Ishikawa (cell line): ENCODE measurements around the gene APLF.

Source experiments
- CEBPB ChIP-seq: IDR thresholded peaks from 2 replicates; pipeline ENCODE4 v1.6.1; 2012
- CREB1 ChIP-seq: IDR thresholded peaks from 2 replicates; pipeline ENCODE4 v1.6.1; 2012; ENCODE audit warnings: low read depth
- EGR1 ChIP-seq: IDR thresholded peaks from 2 replicates; pipeline ENCODE4 v1.6.1; 2012
- EP300 ChIP-seq: IDR thresholded peaks from 2 replicates; pipeline ENCODE4 v1.6.1; 2012; ENCODE audit warnings: borderline replicate concordance
- NFIC ChIP-seq: IDR thresholded peaks from 2 replicates; pipeline ENCODE4 v1.6.1; 2012
- RAD21 ChIP-seq: IDR thresholded peaks from 2 replicates; pipeline ENCODE4 v1.6.1; 2012; ENCODE audit warnings: low read depth
- TAF1 ChIP-seq: IDR thresholded peaks from 2 replicates; pipeline ENCODE4 v1.6.1; 2012; ENCODE audit warnings: low read depth, mild to moderate bottlenecking
- TCF12 ChIP-seq: IDR thresholded peaks from 2 replicates; pipeline ENCODE4 v1.6.1; 2012; ENCODE audit warnings: low read depth
- TEAD4 ChIP-seq: IDR thresholded peaks from 2 replicates; pipeline ENCODE4 v1.6.1; 2012
- ZBTB7A ChIP-seq: IDR thresholded peaks from 2 replicates; pipeline ENCODE4 v1.6.1; 2012; ENCODE audit warnings: low read depth
- TF ChIP-seq, protein P1 (sequence below): IDR thresholded peaks from 2 replicates; pipeline ENCODE4 v1.6.1; 2012
- TF ChIP-seq, protein P2 (sequence below): IDR thresholded peaks from 2 replicates; pipeline ENCODE4 v1.6.1; 2012; ENCODE audit warnings: low read depth, mild to moderate bottlenecking
- TF ChIP-seq, protein P3 (sequence below): IDR thresholded peaks from 2 replicates; pipeline ENCODE4 v1.6.1; 2012

DNA sequence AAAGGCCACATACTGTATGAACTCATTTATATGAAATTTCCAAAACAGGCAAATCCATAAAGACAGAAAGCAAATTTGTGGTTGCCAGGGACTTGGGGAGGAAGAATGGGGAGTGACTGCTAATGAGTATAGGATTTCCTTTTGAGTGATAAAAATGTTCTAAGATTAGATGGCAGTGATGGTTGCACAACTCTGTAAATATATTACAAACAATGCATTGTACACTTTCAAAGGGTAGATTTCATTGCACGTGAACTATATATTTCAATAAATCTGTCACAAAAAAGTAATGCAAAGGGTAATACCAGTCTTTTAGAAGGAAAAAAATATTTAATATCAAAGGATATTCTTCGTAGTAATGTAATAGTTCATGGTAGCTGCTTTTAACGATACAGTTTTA lies 112.3 kb downstream of the APLF start:
- TF ChIP-seq ZBTB7A: no peak
- no peak for TF ChIP-seq TCF12
- no peak for TF ChIP-seq CEBPB
- TF ChIP-seq EP300: no peak
- TF ChIP-seq CREB1: no peak
- TF ChIP-seq NFIC: no peak
- no peak for TF ChIP-seq TAF1
- TF ChIP-seq RAD21: no peak
- TF ChIP-seq EGR1: no peak
- TF ChIP-seq, protein P1, sequence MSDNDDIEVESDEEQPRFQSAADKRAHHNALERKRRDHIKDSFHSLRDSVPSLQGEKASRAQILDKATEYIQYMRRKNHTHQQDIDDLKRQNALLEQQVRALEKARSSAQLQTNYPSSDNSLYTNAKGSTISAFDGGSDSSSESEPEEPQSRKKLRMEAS: no peak
- TF ChIP-seq, protein P2, sequence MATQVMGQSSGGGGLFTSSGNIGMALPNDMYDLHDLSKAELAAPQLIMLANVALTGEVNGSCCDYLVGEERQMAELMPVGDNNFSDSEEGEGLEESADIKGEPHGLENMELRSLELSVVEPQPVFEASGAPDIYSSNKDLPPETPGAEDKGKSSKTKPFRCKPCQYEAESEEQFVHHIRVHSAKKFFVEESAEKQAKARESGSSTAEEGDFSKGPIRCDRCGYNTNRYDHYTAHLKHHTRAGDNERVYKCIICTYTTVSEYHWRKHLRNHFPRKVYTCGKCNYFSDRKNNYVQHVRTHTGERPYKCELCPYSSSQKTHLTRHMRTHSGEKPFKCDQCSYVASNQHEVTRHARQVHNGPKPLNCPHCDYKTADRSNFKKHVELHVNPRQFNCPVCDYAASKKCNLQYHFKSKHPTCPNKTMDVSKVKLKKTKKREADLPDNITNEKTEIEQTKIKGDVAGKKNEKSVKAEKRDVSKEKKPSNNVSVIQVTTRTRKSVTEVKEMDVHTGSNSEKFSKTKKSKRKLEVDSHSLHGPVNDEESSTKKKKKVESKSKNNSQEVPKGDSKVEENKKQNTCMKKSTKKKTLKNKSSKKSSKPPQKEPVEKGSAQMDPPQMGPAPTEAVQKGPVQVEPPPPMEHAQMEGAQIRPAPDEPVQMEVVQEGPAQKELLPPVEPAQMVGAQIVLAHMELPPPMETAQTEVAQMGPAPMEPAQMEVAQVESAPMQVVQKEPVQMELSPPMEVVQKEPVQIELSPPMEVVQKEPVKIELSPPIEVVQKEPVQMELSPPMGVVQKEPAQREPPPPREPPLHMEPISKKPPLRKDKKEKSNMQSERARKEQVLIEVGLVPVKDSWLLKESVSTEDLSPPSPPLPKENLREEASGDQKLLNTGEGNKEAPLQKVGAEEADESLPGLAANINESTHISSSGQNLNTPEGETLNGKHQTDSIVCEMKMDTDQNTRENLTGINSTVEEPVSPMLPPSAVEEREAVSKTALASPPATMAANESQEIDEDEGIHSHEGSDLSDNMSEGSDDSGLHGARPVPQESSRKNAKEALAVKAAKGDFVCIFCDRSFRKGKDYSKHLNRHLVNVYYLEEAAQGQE: no peak
- no peak for TF ChIP-seq TEAD4
- TF ChIP-seq, protein P3, sequence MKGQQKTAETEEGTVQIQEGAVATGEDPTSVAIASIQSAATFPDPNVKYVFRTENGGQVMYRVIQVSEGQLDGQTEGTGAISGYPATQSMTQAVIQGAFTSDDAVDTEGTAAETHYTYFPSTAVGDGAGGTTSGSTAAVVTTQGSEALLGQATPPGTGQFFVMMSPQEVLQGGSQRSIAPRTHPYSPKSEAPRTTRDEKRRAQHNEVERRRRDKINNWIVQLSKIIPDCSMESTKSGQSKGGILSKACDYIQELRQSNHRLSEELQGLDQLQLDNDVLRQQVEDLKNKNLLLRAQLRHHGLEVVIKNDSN: no peak
